Fibroblast of the aortic adventitia (primary cell): ENCODE measurements around the gene ELAVL3. TPM values are rescaled to one million over a fixed set of nuclear protein-coding genes. Genes with fewer than 3 reads are reported as not detected.

Experiments
- DNase-seq: peaks from one replicate; pipeline ENCODE4 v3.0.0-alpha.2; 2010; ENCODE audit warnings: low read depth
- H3K4me3 ChIP-seq: 2 replicates; pipeline ENCODE4 v1.5.1; 2011; ENCODE audit warnings: low read depth, mild to moderate bottlenecking, control low read depth, low read length, moderate library complexity
- CTCF ChIP-seq: IDR thresholded peaks from 2 replicates; pipeline ENCODE4 v1.5.1; 2011; ENCODE audit warnings: mild to moderate bottlenecking, low read length, control low read depth, inconsistent platforms; ENCODE audit not compliant: insufficient read depth
- total RNA-seq: library from RNA; depleted of rRNA; stranded (reverse); fragments of >200 nt; gene quantifications from 2 replicates; pipeline ENCODE4 v1.2.3, GENCODE V29; 2012; ENCODE audit warnings: low replicate concordance

ELAVL3 gene
- total RNA-seq, 1 donor, result 0.45 TPM

GRCh38 chr19:11507370-11508078, 26.7 kb upstream of the ELAVL3 start:
- no peak for DNase-seq
- TF ChIP-seq CTCF, result no peak
- H3K4me3 ChIP-seq, result no peak overlapping the region

GRCh38 chr19:11506967-11507366, 26.1 kb upstream of the ELAVL3 start:
- H3K4me3 ChIP-seq, result no peak overlapping the region
- TF ChIP-seq CTCF, result no peak
- no peak for DNase-seq

GRCh38 chr19:11506101-11506555, 25.3 kb upstream of the ELAVL3 start:
- peak overlapping the region; percentile 76 for H3K4me3 ChIP-seq
- DNase-seq, result no peak
- no peak for TF ChIP-seq CTCF

- peak; percentile 95 for DNase-seq
- no peak for TF ChIP-seq CTCF
Observed at GRCh38 chr19:11505504-11506100, 24.8 kb upstream of the ELAVL3 start, which contains the start of gene ZNF653. ZNF653 (minus strand) TSS chr19:11505839; CDS start chr19:11505786, 53 bp downstream.

GRCh38 chr19:11505032-11505503, 24.2 kb upstream of the ELAVL3 start:
- DNase-seq, result peak; percentile 89
- no peak for TF ChIP-seq CTCF
- H3K4me3 ChIP-seq, result peak overlapping the region; percentile 76

More at GRCh38 chr19:11505504-11506100, 24.8 kb upstream of the ELAVL3 start, which contains the start of gene ZNF653:
- H3K4me3 ChIP-seq, result peak within 1 kb of the TSS; percentile 76

GRCh38 chr19:11504502-11505031, 23.7 kb upstream of the ELAVL3 start:
- DNase-seq, result no peak

More at GRCh38 chr19:11504502-11505031, 23.7 kb upstream of the ELAVL3 start:
- H3K4me3 ChIP-seq, result peak overlapping the region; percentile 58
- TF ChIP-seq CTCF, result no peak
